Measurements from ENCODE around the gene PRDM1.
"Not testable (repeated sequence)": the region's sequence is repeated elsewhere in the genome, so short reads cannot be mapped to it uniquely, and the experiment has no call there.

Gene PRDM1

DNA sequence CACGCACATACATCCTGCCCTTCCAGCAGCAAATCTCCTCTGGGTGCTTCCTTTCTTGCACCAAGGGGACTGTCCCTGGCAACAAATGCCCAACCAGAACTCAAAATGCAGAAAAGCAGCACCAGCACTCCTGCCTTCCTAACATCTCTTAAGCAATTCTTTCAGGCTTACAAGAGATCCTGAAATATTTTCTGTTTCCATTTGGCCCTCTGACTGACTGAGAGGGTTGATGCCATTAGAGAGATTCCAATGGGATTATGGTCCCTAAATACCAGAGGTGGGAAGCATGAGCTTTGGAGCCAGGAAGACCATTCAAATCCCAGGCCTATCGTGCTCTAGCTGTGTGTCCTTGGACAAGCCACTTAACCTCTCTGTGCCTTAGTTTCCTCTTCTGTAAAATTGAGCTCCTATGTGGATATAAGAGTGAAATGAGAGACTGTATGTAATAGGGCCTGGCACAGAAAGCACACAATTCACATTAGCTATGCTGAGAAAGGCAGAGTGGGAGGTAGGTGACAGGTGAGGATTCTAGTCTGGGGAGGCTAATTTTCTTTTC lies 56.8 kb downstream of the PRDM1 start:
- DNase-seq = no peak

DNA sequence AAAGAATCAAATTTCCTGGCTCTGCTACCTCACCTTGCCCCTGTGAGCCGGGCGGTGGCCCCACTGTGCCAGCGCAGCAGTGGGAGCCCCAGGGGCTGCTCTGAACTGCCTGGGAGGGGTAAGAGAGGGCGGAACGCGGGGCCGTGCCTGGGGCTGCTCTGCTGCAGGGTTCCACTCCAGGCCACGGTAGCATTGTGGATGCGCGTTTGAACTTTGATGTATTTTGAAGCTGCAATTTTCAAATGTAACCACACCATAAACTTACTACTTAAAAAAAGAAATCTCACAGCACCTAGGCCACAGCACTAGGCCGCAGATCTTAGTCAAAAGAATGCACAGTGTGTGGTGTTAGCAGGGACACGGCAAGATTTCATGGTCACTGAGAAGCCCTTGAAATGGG lies 57.5 kb downstream of the PRDM1 start:
- DNase-seq = no peak

DNA sequence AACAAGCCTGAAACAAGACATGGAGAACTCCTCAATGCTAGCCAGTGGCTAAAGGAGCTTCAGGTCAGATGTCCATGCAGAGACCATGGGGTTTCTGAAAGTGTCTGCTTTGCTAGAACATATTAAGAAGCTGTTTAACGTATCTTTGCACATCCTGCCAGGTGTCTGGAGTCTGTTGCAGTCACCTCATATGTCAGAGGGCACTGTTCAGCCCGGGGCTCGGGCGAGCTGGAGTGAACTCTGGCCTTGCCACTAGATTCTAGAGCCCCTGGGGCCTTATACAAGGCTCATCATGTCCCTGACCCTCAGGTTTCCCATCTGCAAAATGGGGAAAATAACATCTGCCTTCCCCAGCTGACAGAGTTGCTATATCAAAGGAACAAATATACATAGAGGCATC lies 59.0 kb downstream of the PRDM1 start:
- DNase-seq = no peak

DNA sequence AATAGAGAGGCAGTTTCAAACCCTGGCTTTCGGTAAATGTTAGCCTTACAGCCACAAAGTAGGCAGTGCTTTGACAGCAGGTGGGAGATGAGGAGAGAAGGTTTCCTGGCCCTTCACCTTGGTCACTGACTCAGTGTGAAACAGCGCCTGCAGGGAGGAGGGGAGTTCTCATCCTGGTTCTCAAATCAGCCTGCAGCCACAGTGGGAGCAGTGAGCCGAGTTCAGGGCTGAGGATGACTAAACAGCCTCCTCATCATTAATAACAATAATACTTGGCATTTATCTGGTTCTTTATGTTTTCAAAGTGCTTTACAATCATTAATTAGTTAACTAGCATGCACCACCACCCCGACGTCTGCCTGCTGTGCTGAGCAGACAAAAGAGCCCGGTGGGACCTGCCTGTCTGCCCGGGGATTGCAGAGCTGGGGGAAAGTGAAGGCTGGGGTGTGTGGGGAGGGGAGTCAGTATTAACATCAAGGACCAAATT lies 59.6 kb downstream of the PRDM1 start:
- DNase-seq = no peak

DNA sequence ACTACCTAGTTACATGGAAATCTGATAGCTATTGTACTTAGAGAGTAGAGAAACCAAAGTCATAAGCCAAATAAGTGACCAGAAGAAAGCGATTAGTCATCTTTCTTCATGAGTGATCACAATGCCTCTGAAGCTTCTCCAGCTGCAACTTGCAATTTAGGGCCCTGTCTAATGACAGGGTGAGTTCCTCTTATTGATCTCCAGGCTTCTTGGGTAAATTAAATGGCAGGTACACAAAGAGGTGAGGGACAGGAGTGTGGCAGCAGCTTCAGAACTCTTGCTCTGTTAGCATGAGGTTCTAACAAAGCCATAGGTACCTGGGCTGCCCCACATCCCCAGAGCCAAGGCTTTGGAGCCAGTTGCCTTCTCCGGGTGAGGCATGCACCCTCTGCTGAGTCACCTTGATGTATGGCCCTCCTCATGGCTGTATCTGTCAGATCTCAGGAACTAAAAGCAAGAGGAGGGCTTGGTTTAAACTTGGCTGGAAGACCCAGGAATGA lies 60.8 kb downstream of the PRDM1 start:
- DNase-seq = no peak

DNA sequence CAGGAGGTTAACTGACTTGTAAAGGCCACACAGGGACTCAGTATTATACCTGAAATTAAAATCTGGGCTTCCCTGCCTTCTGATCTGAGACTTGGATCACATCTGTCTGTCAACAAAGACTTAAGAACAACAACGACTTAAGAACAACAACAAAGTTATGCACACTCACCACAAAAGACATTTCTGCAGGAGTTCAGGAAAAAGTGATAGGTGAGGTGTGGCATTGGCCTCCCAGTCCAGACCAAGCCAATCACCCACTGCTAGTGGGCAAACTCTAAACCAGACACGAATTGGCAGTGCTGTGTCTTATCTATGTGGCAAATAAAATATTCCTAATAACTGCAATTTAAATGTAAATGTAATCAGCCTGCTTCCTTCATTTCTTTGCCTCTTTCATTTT lies 61.3 kb downstream of the PRDM1 start:
- DNase-seq = no peak

DNA sequence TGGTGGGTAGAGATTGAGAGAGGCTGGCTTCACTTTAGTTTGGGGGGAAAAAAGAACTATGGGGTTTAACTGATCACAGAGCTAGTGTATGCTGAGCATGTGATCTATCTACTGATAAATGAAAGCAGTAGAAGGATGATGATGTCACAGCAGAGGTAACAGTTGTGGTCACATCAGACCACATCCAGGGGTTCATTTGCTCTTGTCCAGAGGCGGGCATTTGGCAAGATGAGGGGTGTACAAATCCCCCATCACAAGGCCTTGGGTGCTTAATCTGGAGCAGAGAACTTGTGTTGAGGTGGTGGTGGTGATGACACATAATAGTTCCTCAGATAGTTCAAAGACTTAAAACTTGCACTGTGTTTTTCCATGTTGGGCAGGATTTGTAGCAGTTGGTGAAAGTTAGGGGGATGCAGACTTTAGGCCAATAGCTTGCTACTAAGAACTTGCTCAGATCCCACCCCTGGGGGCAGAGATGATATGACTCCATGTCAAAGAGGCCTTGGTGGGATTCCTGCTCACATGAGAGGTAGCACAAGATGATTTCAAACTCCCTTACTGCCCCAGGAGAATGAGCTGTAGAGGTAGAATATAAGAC lies 63.4 kb downstream of the PRDM1 start:
- DNase-seq = no peak

DNA sequence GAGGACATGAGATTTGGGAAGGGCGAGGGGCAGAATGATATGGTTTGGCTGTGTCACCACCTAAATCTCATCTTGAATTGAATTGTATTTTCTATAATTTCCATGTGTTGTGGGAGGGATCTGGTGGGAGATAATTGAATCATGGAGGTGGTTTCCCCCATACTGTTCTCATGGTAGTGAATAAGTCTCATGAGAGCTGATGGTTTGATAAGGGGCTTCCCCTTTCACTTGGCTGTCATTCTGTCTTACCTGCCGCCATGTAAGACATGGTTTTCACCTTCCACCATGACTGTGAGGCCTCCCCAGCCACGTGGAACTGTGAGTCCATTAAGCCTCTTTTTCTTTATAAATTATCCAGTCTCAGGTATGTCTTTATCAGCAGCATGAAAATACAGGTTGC lies 66.3 kb downstream of the PRDM1 start:
- not testable (repeated sequence) for DNase-seq

DNA sequence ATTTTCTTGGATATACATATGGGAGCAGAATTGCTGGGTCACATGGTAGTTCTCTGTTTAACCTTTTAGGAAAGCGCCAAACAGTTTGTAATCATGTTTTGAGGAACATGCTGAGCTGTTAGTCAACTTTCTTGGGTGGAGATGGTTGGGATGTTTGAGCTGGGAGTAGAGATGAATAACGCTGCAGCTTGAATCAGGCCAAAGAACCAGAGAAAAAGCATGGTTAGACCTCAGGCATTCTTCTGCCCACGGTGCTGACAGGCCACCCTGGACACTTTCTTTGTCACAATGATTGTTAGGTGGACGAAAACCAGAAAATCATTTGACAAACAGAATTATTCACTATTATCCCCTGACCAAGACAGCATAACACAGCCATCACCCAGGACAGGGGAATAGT lies 66.8 kb downstream of the PRDM1 start:
- DNase-seq = no peak

DNA sequence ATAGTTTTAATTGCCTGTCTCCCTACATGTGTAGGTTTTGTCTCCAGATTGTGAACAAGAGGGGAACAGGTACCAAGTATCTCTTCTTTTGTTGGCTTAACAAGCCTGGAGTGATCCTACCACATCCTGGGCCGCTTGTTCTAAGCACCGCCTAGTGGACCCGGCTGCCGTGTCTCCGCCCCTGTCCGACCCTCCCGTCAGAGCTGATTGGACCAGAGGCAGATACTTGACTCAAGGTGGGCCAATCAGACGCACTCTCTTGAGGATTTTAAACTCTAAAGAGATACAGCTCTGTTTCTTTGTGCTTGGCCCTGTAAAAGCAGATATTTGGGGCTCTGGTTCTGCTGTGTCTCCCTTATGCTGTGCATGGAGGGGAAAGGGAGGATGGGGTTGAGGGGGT lies 68.2 kb downstream of the PRDM1 start:
- DNase-seq = no peak

DNA sequence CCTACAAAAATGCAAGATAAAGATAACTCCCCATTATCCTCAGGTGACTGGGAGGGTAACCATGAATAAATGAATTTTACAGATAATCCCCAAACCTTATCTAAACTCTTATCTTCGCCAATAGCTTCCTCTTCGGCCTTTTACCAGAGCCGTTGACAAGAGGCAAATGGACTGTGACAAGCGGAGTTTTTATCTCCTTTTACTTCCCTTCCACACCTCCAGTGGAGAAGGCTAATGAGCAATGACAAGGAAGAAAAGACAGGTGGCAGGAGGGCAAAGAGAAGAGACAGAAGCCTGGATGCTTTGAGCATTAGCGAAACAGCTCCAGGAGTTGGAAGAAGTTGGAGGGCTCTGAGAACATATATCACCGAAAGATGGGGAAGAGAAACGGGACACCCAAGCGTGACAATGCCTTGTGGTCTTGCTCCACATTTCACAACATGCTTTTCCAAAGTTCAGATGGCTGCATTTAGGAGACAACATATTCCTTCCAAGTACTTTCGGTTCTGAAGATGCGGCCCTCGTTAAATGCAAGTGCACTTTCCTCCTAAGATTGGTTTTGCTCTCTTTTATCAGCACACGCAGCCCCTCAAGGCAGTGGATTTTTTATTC lies 69.2 kb downstream of the PRDM1 start:
- DNase-seq = no peak

DNA sequence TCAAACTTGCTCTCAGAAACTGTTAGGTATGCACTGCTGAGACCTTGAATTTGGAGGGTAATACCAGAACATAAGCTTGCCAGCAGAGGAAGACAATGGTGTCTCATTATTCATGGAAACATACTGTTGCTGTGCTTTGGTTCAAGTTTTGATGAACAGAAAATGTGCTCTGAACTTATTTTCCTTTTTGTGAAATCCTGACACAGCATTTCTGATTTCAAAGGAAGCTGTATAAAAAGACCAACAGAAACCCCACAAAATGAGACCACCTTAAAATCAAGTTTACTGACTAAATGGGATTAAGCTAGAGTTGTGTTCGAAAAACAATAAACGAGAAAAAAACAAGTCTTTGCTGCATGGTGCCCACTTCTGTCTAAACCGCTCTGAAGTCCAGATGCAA lies 70.3 kb downstream of the PRDM1 start:
- no peak for DNase-seq

DNA sequence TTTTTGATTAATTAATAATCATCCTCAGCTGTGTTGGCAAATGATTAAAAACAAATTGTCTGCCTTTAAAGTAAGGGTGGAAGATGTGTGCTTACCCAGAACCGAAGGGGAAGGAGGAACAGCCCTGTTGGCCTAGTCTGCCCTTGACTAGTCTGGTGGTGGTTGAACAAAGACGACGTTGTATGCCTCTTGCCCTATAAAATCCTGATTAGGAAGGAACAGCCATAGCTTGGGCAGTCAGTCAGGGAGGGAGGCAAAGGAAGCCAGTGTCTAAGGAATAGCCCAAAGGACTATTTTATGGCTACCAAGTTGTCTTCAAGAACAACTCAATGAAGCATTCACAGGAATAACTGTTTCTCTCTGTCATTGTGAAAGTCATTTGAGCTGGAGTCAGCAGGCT lies 70.7 kb downstream of the PRDM1 start:
- DNase-seq = no peak

DNA sequence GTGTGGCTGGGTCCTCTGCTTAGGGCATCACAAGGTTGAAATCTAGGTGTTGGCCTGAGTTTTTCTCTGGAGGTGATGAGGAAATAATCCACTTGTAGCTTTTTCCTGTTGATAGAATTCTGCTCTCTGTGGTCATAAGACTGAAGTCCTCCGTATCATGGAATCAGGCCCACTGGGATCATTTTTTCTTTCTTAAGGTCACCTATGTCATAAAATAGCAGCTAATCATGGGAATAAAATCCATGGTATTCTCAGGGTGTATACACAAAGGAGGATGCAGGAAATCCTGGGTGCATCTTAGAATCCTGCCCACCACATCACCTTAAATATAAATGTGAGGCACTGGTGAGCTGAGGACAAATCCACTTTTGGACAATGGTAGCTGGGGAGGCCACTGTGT lies 72.7 kb downstream of the PRDM1 start:
- no peak for DNase-seq
